Measurements from ENCODE around the gene PIR. TPM values are rescaled to one million over a fixed set of nuclear protein-coding genes. Genes with fewer than 3 reads are reported as not detected.

The PIR gene
- total and polyA plus RNA-seq, 9 of the 15 experiments (the other 6 are each of a cell fraction or from before 2014, with no cell fraction given): 7.5 to 29.8 (median 11.5) TPM

GRCh38 chrX:15335135-15336022, 157.8 kb downstream of the PIR start, which contains the start of gene PIGA (continued):
- TF ChIP-seq ZNF121 (CRISPR knock-in tag; conservative IDR thresholded peaks at IDR 0.05) (no peak), FOXA1 (IDR thresholded peaks at IDR 0.05; ENCODE audit: borderline replicate concordance) (no peak), FOXJ2 (tag; IDR thresholded peaks at IDR 0.05) (peak; percentile 77; the same call in 1 of the 2 replicates), NFE2L1 (tag; IDR thresholded peaks at IDR 0.05; ENCODE audit: borderline replicate concordance, low read depth) (no peak), ZNF764 (CRISPR knock-in tag; IDR thresholded peaks at IDR 0.05; ENCODE audit: low read depth) (no peak), DACH1 (IDR thresholded peaks at IDR 0.05; ENCODE audit: partially characterized antibody) (peak; percentile 57), TAF7 (tag; IDR thresholded peaks at IDR 0.05) (no peak), ELF1 (tag; IDR thresholded peaks at IDR 0.05) (peak; percentile 79), CREM (IDR thresholded peaks at IDR 0.05; ENCODE audit: low read depth) (peak; percentile 95), NR1H2 (CRISPR knock-in tag; IDR thresholded peaks at IDR 0.05) (no peak), ATF6 (CRISPR knock-in tag; IDR thresholded peaks at IDR 0.05) (no peak), TGIF2 (CRISPR knock-in tag; IDR thresholded peaks at IDR 0.05) (no peak)
- TF ChIP-seq, protein P1, sequence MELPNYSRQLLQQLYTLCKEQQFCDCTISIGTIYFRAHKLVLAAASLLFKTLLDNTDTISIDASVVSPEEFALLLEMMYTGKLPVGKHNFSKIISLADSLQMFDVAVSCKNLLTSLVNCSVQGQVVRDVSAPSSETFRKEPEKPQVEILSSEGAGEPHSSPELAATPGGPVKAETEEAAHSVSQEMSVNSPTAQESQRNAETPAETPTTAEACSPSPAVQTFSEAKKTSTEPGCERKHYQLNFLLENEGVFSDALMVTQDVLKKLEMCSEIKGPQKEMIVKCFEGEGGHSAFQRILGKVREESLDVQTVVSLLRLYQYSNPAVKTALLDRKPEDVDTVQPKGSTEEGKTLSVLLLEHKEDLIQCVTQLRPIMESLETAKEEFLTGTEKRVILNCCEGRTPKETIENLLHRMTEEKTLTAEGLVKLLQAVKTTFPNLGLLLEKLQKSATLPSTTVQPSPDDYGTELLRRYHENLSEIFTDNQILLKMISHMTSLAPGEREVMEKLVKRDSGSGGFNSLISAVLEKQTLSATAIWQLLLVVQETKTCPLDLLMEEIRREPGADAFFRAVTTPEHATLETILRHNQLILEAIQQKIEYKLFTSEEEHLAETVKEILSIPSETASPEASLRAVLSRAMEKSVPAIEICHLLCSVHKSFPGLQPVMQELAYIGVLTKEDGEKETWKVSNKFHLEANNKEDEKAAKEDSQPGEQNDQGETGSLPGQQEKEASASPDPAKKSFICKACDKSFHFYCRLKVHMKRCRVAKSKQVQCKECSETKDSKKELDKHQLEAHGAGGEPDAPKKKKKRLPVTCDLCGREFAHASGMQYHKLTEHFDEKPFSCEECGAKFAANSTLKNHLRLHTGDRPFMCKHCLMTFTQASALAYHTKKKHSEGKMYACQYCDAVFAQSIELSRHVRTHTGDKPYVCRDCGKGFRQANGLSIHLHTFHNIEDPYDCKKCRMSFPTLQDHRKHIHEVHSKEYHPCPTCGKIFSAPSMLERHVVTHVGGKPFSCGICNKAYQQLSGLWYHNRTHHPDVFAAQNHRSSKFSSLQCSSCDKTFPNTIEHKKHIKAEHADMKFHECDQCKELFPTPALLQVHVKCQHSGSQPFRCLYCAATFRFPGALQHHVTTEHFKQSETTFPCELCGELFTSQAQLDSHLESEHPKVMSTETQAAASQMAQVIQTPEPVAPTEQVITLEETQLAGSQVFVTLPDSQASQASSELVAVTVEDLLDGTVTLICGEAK (IDR thresholded peaks at IDR 0.05): 0 out of 2 replicates have a peak, but pooled peaks have one; percentile 27
- TF ChIP-seq, protein P1 (CRISPR knock-in tag; IDR thresholded peaks at IDR 0.05): no peak
- TF ChIP-seq, protein P2, sequence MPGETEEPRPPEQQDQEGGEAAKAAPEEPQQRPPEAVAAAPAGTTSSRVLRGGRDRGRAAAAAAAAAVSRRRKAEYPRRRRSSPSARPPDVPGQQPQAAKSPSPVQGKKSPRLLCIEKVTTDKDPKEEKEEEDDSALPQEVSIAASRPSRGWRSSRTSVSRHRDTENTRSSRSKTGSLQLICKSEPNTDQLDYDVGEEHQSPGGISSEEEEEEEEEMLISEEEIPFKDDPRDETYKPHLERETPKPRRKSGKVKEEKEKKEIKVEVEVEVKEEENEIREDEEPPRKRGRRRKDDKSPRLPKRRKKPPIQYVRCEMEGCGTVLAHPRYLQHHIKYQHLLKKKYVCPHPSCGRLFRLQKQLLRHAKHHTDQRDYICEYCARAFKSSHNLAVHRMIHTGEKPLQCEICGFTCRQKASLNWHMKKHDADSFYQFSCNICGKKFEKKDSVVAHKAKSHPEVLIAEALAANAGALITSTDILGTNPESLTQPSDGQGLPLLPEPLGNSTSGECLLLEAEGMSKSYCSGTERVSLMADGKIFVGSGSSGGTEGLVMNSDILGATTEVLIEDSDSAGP (CRISPR knock-in tag; IDR thresholded peaks at IDR 0.05): 0 out of 2 replicates have a peak, but pooled peaks have one; percentile 36
